ENCODE data around the gene TICRR.

DNA sequence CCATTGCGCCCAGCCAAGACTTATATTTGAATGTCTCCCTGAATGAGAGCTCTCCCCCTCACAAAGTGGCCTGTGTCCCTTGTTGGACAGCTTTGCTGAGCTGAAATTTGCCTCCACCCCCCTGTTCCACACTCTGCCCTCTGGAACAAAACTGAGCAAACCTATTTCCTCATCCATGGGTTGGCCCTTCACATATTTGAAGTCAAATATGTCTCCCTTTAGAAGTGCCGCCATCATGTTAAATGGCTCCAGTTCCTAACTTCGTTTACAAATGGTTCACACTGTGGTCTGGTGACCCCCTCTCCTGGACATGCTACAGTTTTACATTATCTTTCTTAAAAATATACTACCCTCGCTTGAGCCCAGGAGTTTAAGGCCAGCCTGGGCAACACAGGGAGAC, 99.3 kb downstream of the TICRR start:
- TF ChIP-seq POLR2A (IDR thresholded peaks at IDR 0.05; ENCODE audit: low read depth, low read length) = no peak
- no peak for TF ChIP-seq POLR2AphosphoS5 (IDR thresholded peaks at IDR 0.05; ENCODE audit: low read depth, low read length)
- no peak for TF ChIP-seq TAF1 (IDR thresholded peaks at IDR 0.05; ENCODE audit: low read depth, low read length)
- no peak for TF ChIP-seq SPI1 (IDR thresholded peaks at IDR 0.05; ENCODE audit: low read depth, low read length)
- TF ChIP-seq PAX5 (IDR thresholded peaks at IDR 0.05; ENCODE audit: insufficient read depth, low read length, severe bottlenecking) = no peak
- TF ChIP-seq POU2F2 (IDR thresholded peaks at IDR 0.05; ENCODE audit: low read depth, low read length) = no peak

Measured in GM12891 (cell line).